CD4-positive, alpha-beta T cell treated with Interleukin-21 for 1 hour (primary cell): Measurements from ENCODE around the gene UBE2U.

Source experiments
- DNase-seq: peaks from one replicate; pipeline ENCODE4 v3.0.0-alpha.2; 2020

UBE2U gene

DNA sequence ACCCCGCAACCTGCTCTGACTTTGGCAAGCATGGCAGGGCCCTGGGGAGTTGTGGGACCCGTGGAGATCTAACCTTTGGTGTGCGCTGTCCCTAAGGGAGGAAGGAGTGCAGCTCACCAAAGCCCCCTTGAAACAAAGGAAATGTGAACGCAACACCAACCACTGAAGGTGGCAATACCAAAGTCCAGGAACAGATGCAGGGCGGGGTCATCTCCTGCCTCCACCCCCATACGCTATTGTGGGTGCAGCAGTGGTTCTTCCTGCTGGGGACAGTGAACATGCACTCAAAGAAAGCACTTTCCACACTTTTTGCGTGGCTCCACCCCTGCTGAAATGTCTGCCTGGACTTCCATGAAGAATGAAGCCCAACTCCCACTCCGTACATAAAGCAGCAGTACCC is 93.0 kb downstream of the UBE2U start:
- DNase-seq: no peak

DNA sequence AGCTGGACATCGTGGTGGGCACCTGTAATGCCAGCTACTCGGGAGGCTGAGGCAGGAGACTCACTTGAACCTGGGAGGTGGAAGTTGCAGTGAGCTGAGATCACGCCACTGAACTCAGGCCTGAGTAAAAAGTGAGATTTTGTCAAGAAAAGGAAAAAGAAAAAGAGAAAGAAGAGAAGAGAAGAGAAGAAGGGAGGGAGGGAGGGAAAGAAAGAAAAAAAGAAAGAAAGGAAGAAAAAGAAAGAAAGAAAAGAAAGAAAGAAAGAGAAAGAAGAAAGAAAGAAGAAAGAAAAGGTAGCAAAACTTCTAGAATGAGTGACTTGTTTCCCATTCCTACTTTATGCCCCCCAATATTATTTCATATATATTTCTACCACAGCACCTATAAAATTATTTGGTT is 98.8 kb downstream of the UBE2U start:
- DNase-seq: no peak

DNA sequence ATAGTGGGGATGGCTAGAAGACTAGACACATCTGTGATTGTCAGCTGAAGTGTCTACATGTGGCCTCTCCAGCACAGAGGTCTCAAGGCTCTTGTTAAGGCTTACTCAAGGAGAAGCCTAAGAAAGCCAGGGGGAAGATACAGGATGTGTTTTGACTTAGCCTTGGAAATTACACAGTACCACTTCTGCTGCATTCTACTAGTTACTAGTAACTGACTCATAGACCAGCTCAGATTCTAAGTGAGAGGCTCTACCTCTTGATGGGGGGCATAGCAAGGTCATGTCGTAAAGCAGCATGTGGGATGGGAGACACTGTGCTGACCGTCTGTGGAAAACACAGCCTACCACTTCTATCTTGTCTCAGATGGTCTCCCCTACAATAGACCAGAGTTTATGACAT is 99.5 kb downstream of the UBE2U start:
- no peak for DNase-seq

DNA sequence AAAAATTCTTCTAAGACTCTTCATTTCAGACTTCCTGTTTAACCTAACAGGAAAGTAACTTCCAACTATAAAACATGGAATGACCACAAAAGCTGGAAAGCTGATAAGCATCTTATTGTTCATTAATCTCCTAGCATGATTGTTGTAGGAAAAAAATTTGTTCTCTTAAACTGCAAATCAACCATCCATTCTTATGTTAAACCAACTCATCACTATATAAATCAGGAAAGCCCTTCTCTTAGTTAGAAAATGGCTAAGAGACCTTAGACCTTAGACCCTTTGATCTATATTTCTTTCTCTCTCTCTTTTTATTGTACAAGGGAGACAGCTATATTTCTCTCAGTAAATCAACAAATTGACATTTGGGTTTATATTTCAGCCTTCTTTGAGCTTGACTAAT is 101.4 kb downstream of the UBE2U start:
- no peak for DNase-seq

DNA sequence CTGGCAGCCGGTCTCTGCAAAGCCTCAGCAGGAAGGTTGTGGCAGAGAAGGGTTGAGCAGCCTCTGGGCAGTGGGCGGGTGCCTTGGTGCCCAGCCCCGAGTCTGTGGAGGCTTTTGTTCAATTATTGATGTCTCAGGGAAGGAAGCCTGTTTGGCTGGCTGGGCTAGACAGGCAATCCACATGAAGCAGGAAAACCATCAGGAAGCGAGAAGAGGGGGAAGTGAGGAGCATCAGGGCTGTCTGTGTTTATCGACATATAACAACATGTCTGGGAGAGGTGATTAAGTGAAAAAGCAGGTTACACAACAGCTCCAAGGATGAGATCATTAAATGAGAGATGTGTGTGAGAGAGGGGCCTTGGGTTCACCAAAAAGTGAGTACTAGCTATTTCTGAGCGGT is 105.4 kb downstream of the UBE2U start:
- DNase-seq: no peak

DNA sequence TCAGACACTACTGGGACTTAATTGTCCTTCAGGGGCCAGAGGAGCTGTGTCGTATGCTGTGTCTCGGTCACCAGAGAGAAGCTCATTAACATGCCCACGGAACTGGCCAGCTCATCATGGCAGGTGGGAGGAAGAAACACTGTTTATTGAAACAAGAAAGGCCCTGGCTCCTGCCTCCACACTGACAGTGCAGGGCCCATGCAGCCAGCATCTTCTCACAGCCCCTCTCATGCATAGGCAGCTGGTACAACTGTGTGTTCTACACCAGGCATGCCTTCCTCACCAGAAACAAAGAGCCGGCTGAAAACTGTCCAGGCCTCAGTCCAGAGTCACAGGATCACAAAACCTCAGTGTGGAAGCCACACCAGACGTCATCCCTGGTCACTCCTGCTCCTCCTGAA is 106.0 kb downstream of the UBE2U start:
- no peak for DNase-seq

DNA sequence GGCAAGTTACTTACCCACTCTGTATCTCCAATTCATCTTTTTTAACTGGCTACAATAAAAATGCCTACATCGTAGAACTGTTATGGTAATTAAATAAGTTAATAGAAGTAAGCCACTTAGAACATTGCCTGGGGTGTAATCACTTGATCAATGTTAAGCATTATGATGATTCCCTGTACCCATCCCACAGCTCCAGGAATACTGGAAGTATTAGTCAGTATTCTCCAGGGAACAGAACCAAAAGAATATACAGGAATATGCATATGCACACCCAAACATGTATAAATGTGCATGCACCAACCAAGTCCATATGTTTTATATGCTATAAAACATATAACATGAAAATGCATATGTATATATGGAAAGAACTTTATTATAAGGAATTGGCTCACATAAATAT is 107.3 kb downstream of the UBE2U start:
- DNase-seq: no peak

DNA sequence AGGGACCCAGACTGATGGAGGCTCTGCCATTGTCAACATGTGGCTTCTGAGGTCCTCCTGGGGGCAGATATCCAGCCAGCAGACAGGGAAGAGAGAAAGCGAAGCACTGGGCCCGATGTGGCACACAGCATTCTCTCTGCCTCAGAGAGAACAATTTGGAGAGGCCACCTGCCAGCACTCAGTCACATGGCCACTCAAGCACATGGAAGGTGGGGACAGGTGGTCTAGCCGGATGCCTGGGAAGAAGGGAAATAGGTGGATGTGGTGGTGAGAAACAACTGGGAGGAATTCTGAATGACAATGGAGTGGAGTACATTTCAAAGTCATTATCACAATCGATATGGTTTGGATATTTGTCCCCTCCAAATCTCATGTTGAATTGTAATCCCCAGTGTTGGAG is 109.0 kb downstream of the UBE2U start:
- no peak for DNase-seq

DNA sequence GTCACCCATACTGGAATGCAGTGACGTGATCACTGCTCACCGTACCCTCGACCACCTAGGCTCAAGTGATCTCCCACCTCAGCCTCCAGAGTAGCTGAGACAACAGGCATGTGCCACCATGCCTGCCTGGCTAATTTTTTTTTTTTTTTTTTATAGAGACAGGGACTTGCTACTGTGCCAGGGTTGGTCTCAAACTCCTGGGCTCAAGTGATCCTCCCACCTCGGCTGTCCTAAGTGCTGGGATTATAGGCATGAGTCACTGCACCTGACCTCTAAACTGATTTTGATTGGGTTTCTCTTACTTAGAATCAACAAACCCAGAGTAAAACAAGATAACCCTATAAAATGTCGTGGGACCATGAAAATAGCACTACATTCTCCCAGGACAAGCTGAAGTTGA is 112.0 kb downstream of the UBE2U start:
- no peak for DNase-seq
